HepG2 (cell line): ENCODE results near the gene GPC6. TPM values are rescaled to one million over a fixed set of nuclear protein-coding genes. Genes with fewer than 3 reads are reported as not detected.

Experiments
- CBX2 ChIP-seq, 2 experiments: fragments of 200-600 bp in 1 of 2; sonication (generic); formaldehyde crosslinking in 1 of 2; IDR thresholded peaks; 2 replicates each; pipeline versions ENCODE4 v1.7.0 to v1.8.1; 2018 to 2022; ENCODE audit warnings: low read depth in 2 of 2, low read length in 1 of 2, mild to moderate bottlenecking in 1 of 2, missing genetic modification reagents in 1 of 2
- GATAD2A ChIP-seq: IDR thresholded peaks from 2 replicates; pipeline ENCODE4 v1.6.1; 2016
- KDM6A ChIP-seq: IDR thresholded peaks from 2 replicates; pipeline ENCODE4 v1.6.1; 2016; ENCODE audit warnings: low read depth
- MAFF ChIP-seq: IDR thresholded peaks from 2 replicates; pipeline ENCODE4 v1.6.1; 2011; ENCODE audit warnings: low read depth, low read length, improper control_type of control experiment
- MEIS2 ChIP-seq: sonication (generic); formaldehyde crosslinking; IDR thresholded peaks from 2 replicates; pipeline ENCODE4 v1.9.0; 2021; ENCODE audit warnings: mild to moderate bottlenecking, missing genetic modification reagents
- MIER3 ChIP-seq: IDR thresholded peaks from 2 replicates; pipeline ENCODE4 v1.6.1; 2016; ENCODE audit warnings: missing compliant biosample characterization, borderline replicate concordance
- NFATC3 ChIP-seq: sonication (generic); formaldehyde crosslinking; IDR thresholded peaks from 2 replicates; pipeline ENCODE4 v1.5.1; 2020; ENCODE audit warnings: mild to moderate bottlenecking, missing genetic modification reagents
- NFIC ChIP-seq: IDR thresholded peaks from 2 replicates; pipeline ENCODE4 v1.6.1; 2012; ENCODE audit warnings: mild to moderate bottlenecking, low read length, inconsistent platforms
- PBX2 ChIP-seq: IDR thresholded peaks from 2 replicates; pipeline ENCODE4 v1.6.1; 2016; ENCODE audit warnings: control low read depth
- PCBP2 ChIP-seq: fragments of 200-400 bp; formaldehyde crosslinking; optimal IDR thresholded peaks from 2 replicates; pipeline ENCODE3; 2018; ENCODE audit warnings: low read length, low read depth; ENCODE audit not compliant: poor library complexity, severe bottlenecking
- RFX3 ChIP-seq: IDR thresholded peaks from 2 replicates; pipeline ENCODE4 v1.6.1; 2016; ENCODE audit warnings: missing biosample characterization, missing genetic modification reagents
- RXRB ChIP-seq: IDR thresholded peaks from 2 replicates; pipeline ENCODE4 v1.6.1; 2016; ENCODE audit warnings: borderline replicate concordance, missing genetic modification reagents, missing compliant biosample characterization
- SOX13 ChIP-seq, 3 experiments: fragments of 450-650 bp in 1 of 3; sonication (generic) in 1 of 3; formaldehyde crosslinking in 1 of 3; IDR thresholded peaks in 2 of 3; conservative IDR thresholded peaks in 1 of 3; 2 replicates each; pipeline versions ENCODE4 v1.5.0 to v1.6.1; 2016 to 2020; ENCODE audit warnings: antibody characterized with exemption in 1 of 3, mild to moderate bottlenecking in 1 of 3, missing compliant biosample characterization in 1 of 3, missing genetic modification reagents in 1 of 3, moderate library complexity in 1 of 3
- SRY ChIP-seq: sonication (generic); formaldehyde crosslinking; IDR thresholded peaks from 2 replicates; pipeline ENCODE4 v1.8.0; 2022; ENCODE audit warnings: mild to moderate bottlenecking, missing genetic modification reagents
- THAP7 ChIP-seq: sonication (generic); formaldehyde crosslinking; IDR thresholded peaks from 2 replicates; pipeline ENCODE4 v1.8.1; 2023; ENCODE audit warnings: mild to moderate bottlenecking, missing genetic modification reagents
- TRIM24 ChIP-seq: sonication (generic); formaldehyde crosslinking; IDR thresholded peaks from 2 replicates; pipeline ENCODE4 v1.8.0; 2022; ENCODE audit warnings: mild to moderate bottlenecking, missing genetic modification reagents
- ZNF329 ChIP-seq: sonication (generic); formaldehyde crosslinking; IDR thresholded peaks from 2 replicates; pipeline ENCODE4 v1.9.0; 2021; ENCODE audit warnings: low read depth, mild to moderate bottlenecking, missing genetic modification reagents
- polyA plus RNA-seq, 8 experiments: library from polyadenylated mRNA; depleted of rRNA in 3 of 8; stranded (reverse) in 7 of 8; unstranded in 1 of 8; fragments of >200 nt; fragmentation: Illumina TruSeq in 4 of 8; extraction: Trizol in 4 of 8; gene quantifications; 2 replicates each; pipeline versions ENCODE4 v1.2.1 to v1.2.3, GENCODE V29; 2011 to 2016; ENCODE audit warnings: low read depth in 4 of 8, missing spikeins in 1 of 8, mixed read lengths in 1 of 8; ENCODE audit not compliant: insufficient read depth in 1 of 8
- total RNA-seq, 5 experiments: library from RNA; depleted of rRNA; stranded (reverse); fragments of >200 nt; fragmentation: Illumina TruSeq; extraction: Trizol; gene quantifications; 2 replicates each; pipeline ENCODE4 v1.2.3, GENCODE V29; 2016; ENCODE audit warnings: low read depth in 1 of 5
- TF ChIP-seq, protein P1 (sequence below): sonication (generic); formaldehyde crosslinking; IDR thresholded peaks from 2 replicates; pipeline ENCODE4 v1.4.0; 2020; ENCODE audit warnings: missing genetic modification reagents

GPC6 gene
- total and polyA plus RNA-seq, 2 of the 13 experiments (the other 11 are each of a cell fraction or from before 2014, with no cell fraction given): 24.5 to 33.9 TPM

DNA sequence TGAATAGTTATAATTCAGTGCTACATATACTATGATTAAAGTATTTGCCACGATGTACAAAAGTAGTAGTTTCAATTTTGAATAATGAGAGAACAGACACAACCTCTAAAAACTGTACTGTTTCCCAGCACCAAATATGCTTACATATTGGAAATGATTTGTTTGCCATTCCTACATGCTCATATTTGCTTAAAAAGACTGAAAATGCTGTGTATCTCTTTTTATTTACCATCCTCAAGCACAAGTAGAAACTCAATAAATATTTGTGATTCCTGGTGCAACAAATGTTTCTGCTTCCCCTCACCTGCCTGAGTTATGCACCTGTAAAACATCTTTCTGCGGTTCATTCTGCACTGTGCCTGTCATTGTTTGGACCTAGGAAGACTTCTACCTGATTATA is 740.7 kb downstream of the GPC6 start (continued):
- TF ChIP-seq TRIM24 (CRISPR knock-in tag) (no peak), MAFF (peak; percentile 72), NFATC3 (CRISPR knock-in tag) (no peak), GATAD2A (CRISPR knock-in tag) (peak; percentile 26; the same call in 1 of the 2 replicates), THAP7 (CRISPR knock-in tag) (no peak), RFX3 (no peak), PBX2 (CRISPR knock-in tag) (no peak), NFIC (peak; percentile 20; the same call in 1 of the 2 replicates), KDM6A (CRISPR knock-in tag) (no peak), PCBP2 (no peak), MEIS2 (CRISPR knock-in tag) (no peak), ZNF329 (CRISPR knock-in tag) (no peak), RXRB (CRISPR knock-in tag) (no peak), CBX2 (IDR thresholded peaks at IDR 0.05; ENCODE audit: low read depth, low read length) (no peak), CBX2 (CRISPR knock-in tag; IDR thresholded peaks at IDR 0.05; ENCODE audit: low read depth) (no peak), SRY (CRISPR knock-in tag) (no peak), SOX13 (IDR thresholded peaks at IDR 0.05) (no peak), SOX13 (CRISPR knock-in tag; conservative IDR thresholded peaks at IDR 0.05 in 1 of 2, IDR thresholded peaks at IDR 0.05 in 1 of 2) (peak in 1 of 2 experiments; percentile 27; a peak in 1 of 4 replicates), MIER3 (CRISPR knock-in tag) (no peak)
- TF ChIP-seq, protein P1, sequence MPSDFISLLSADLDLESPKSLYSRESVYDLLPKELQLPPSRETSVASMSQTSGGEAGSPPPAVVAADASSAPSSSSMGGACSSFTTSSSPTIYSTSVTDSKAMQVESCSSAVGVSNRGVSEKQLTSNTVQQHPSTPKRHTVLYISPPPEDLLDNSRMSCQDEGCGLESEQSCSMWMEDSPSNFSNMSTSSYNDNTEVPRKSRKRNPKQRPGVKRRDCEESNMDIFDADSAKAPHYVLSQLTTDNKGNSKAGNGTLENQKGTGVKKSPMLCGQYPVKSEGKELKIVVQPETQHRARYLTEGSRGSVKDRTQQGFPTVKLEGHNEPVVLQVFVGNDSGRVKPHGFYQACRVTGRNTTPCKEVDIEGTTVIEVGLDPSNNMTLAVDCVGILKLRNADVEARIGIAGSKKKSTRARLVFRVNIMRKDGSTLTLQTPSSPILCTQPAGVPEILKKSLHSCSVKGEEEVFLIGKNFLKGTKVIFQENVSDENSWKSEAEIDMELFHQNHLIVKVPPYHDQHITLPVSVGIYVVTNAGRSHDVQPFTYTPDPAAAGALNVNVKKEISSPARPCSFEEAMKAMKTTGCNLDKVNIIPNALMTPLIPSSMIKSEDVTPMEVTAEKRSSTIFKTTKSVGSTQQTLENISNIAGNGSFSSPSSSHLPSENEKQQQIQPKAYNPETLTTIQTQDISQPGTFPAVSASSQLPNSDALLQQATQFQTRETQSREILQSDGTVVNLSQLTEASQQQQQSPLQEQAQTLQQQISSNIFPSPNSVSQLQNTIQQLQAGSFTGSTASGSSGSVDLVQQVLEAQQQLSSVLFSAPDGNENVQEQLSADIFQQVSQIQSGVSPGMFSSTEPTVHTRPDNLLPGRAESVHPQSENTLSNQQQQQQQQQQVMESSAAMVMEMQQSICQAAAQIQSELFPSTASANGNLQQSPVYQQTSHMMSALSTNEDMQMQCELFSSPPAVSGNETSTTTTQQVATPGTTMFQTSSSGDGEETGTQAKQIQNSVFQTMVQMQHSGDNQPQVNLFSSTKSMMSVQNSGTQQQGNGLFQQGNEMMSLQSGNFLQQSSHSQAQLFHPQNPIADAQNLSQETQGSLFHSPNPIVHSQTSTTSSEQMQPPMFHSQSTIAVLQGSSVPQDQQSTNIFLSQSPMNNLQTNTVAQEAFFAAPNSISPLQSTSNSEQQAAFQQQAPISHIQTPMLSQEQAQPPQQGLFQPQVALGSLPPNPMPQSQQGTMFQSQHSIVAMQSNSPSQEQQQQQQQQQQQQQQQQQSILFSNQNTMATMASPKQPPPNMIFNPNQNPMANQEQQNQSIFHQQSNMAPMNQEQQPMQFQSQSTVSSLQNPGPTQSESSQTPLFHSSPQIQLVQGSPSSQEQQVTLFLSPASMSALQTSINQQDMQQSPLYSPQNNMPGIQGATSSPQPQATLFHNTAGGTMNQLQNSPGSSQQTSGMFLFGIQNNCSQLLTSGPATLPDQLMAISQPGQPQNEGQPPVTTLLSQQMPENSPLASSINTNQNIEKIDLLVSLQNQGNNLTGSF (CRISPR knock-in tag): no peak
